22Rv1 (cell line): ENCODE data around the gene GNG2.

ENCODE experiments used
- H3K27ac ChIP-seq: fragments of 450-650 bp; 2 replicates; pipeline ENCODE4 v1.5.1; 2017
- CTCF ChIP-seq: fragments of 450-650 bp; IDR thresholded peaks from 2 replicates; pipeline ENCODE4 v1.5.1; 2017; ENCODE audit warnings: mild to moderate bottlenecking
- ZFX ChIP-seq: fragments of 450-650 bp; IDR thresholded peaks from 2 replicates; pipeline ENCODE4 v1.6.1; 2017; ENCODE audit warnings: antibody characterized with exemption, borderline replicate concordance

GNG2 gene

GRCh38 chr14:51845811-51846210 is 14.6 kb upstream of the GNG2 start:
- TF ChIP-seq CTCF, result no peak
- TF ChIP-seq ZFX, result no peak
- no peak overlapping the region for H3K27ac ChIP-seq

- no peak overlapping the region for H3K27ac ChIP-seq
- TF ChIP-seq CTCF (no peak), ZFX (no peak)
Observed at GRCh38 chr14:51846631-51847488, 13.6 kb upstream of the GNG2 start.

- no peak overlapping the region for H3K27ac ChIP-seq
Observed at GRCh38 chr14:51847489-51847796, 13.0 kb upstream of the GNG2 start.

GRCh38 chr14:51848120-51848519 is 12.3 kb upstream of the GNG2 start:
- no peak for TF ChIP-seq ZFX
- TF ChIP-seq CTCF, result no peak
- H3K27ac ChIP-seq, result no peak overlapping the region

More at GRCh38 chr14:51847489-51847796, 13.0 kb upstream of the GNG2 start:
- TF ChIP-seq ZFX (no peak), CTCF (no peak)

GRCh38 chr14:51849097-51849496 is 11.3 kb upstream of the GNG2 start:
- no peak overlapping the region for H3K27ac ChIP-seq
- TF ChIP-seq ZFX (no peak), CTCF (no peak)

GRCh38 chr14:51850651-51851050 is 9.8 kb upstream of the GNG2 start:
- H3K27ac ChIP-seq, result no peak overlapping the region
- no peak for TF ChIP-seq CTCF
- TF ChIP-seq ZFX, result no peak

GRCh38 chr14:51852541-51852940 is 7.9 kb upstream of the GNG2 start:
- TF ChIP-seq ZFX (no peak), CTCF (no peak)
- H3K27ac ChIP-seq, result no peak overlapping the region
